Uterus (tissue), 4 donors: ENCODE measurements around the gene PRELP. TPM values are rescaled to one million over a fixed set of nuclear protein-coding genes. Genes with fewer than 3 reads are reported as not detected.

Source experiments
- DNase-seq, 2 donors: peaks; one replicate each; pipeline ENCODE4 v3.0.0-alpha.2; 2019 to 2020
- H3K27ac ChIP-seq, 2 donors: fragments of 200-600 bp; sonication (generic); 1 replicate in 1 of 2; 2 replicates in 1 of 2; pipeline ENCODE4 v1.5.1; 2016 to 2018
- H3K27me3 ChIP-seq, 2 donors: fragments of 200-600 bp; sonication (generic); one replicate each; pipeline ENCODE4 v1.5.1; 2018 to 2019; ENCODE audit warnings: control low read depth in 1 of 2
- H3K36me3 ChIP-seq, 2 donors: fragments of 200-600 bp; sonication (generic); one replicate each; pipeline ENCODE4 v1.5.1; 2019; ENCODE audit warnings: control low read depth in 1 of 2
- H3K4me1 ChIP-seq, 2 donors: fragments of 200-600 bp; sonication (generic); one replicate each; pipeline ENCODE4 v1.5.1; 2018 to 2019; ENCODE audit warnings: control low read depth in 1 of 2
- H3K4me3 ChIP-seq, 2 donors: fragments of 200-600 bp; sonication (generic); 1 replicate in 1 of 2; 2 replicates in 1 of 2; pipeline ENCODE4 v1.5.1; 2018 to 2019; ENCODE audit warnings: mild to moderate bottlenecking in 1 of 2
- H3K9me3 ChIP-seq, 2 donors: fragments of 200-600 bp; sonication (generic); one replicate each; pipeline ENCODE4 v1.5.1; 2019; ENCODE audit warnings: control low read depth in 1 of 2
- POLR2A ChIP-seq, 2 donors: fragments of 450-650 bp; IDR thresholded peaks; one replicate each; pipeline ENCODE4 v1.6.1; 2016; ENCODE audit warnings: antibody characterized with exemption in 2 of 2, mild to moderate bottlenecking in 1 of 2, moderate library complexity in 1 of 2
- intact Hi-C: fragments of 100-400 bp; cut with DNase I; formaldehyde crosslinking; loops from one replicate; pipeline ENCODE4 v1.15.1; 2023; ENCODE audit warnings: low total_unique reads
- total RNA-seq, 4 donors: library from RNA; depleted of rRNA in 3 of 4; stranded (reverse); fragments of >200 nt in 3 of 4; gene quantifications; one replicate each; pipeline versions ENCODE4 v1.1.0 to v1.2.4, GENCODE V29; 2014 to 2023
- TF ChIP-seq, protein P1 (sequence below), 4 experiments: fragments of 200-600 bp in 2 of 4; fragments of 450-650 bp in 2 of 4; sonication (generic) in 2 of 4; IDR thresholded peaks; one replicate each; pipeline ENCODE4 v1.5.1; 2016 to 2019; ENCODE audit warnings: antibody characterized with exemption in 4 of 4, mild to moderate bottlenecking in 2 of 4, moderate library complexity in 1 of 4
- donor health status: DM: yes; HTN: yes; CAD: no.

Gene PRELP
- total RNA-seq, 4 donors from 2014 or later: 6.2 to 117 (median 56.6) TPM

DNA sequence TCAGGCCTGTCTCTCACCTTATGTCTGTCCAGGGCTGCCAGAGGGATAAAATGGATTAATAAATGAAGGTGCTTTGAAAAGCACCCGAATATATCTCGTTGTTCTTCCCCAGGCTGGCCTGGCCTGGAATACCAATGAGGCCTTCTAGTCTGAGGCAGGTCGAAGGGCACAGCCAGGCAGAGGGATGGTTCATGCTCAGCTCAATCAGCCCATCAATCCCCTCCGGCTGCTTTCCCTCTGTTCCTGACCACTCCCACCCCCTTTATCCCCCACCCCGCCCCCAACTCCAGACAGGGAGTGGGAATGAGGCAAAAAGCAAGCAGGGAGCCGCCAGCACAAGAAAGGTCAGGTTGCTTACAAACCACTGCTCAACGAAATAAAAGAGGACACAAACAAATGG lies 40.0 kb upstream of the PRELP start:
- no peaks in the 10 kb centered on the region for H3K36me3 ChIP-seq
- H3K4me1 ChIP-seq: peaks cover 5 to 16% of the 10 kb centered on the region in 2 donors
- no peak for TF ChIP-seq POLR2A (IDR thresholded peaks at IDR 0.05)
- TF ChIP-seq, protein P1, sequence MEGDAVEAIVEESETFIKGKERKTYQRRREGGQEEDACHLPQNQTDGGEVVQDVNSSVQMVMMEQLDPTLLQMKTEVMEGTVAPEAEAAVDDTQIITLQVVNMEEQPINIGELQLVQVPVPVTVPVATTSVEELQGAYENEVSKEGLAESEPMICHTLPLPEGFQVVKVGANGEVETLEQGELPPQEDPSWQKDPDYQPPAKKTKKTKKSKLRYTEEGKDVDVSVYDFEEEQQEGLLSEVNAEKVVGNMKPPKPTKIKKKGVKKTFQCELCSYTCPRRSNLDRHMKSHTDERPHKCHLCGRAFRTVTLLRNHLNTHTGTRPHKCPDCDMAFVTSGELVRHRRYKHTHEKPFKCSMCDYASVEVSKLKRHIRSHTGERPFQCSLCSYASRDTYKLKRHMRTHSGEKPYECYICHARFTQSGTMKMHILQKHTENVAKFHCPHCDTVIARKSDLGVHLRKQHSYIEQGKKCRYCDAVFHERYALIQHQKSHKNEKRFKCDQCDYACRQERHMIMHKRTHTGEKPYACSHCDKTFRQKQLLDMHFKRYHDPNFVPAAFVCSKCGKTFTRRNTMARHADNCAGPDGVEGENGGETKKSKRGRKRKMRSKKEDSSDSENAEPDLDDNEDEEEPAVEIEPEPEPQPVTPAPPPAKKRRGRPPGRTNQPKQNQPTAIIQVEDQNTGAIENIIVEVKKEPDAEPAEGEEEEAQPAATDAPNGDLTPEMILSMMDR (IDR thresholded peaks at IDR 0.05): no peak
- H3K27ac ChIP-seq: no peak overlapping the region
- no peaks in the 10 kb centered on the region for H3K27me3 ChIP-seq
- DNase-seq: no peak
- H3K4me3 ChIP-seq: no peak overlapping the region
- H3K9me3 ChIP-seq: no peaks in the 10 kb centered on the region
- intact Hi-C loops: no loop called here

DNA sequence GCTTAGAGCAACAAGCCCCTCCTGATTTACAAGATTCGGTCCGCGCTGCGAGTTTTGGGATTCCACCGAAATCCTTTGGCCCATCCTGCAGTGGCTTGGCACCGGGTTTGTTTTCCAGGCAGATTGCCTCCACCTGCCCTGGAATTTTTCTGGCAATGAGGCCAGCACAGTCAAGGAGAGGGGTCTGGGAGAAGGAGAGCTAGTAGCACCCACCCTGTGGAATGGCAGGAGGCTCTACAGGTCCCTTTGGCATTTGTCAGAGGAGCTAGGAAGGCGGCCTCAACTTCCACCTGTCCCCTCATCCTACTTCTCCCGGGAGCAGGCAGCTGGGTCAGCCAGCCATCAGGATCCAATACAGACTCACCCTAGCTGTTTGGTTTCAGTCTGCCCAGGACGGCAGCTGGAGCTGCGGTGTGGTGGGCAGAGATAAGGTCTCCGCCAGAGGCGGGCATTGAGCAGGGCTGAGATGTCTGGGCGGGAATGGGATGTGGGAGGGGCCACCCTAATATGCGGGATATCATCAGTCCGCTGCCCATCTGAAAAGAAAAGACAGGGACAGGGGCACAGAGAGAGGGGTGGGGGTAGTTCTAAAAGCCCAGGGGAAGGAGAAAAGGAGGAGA lies 37.8 kb upstream of the PRELP start:
- H3K4me3 ChIP-seq: no peak overlapping the region
- H3K27ac ChIP-seq: peak overlapping the region in 1 of 2 donors; percentile 28
- peaks cover 14 to 22% of the 10 kb centered on the region in 2 donors for H3K4me1 ChIP-seq
- DNase-seq: no peak
- H3K27me3 ChIP-seq: no peaks in the 10 kb centered on the region
- no peaks in the 10 kb centered on the region for H3K9me3 ChIP-seq
- no peak for TF ChIP-seq POLR2A (IDR thresholded peaks at IDR 0.05)
- TF ChIP-seq, protein P1 (IDR thresholded peaks at IDR 0.05): no peak
- H3K36me3 ChIP-seq: no peaks in the 10 kb centered on the region
- intact Hi-C loops: no loop called here

DNA sequence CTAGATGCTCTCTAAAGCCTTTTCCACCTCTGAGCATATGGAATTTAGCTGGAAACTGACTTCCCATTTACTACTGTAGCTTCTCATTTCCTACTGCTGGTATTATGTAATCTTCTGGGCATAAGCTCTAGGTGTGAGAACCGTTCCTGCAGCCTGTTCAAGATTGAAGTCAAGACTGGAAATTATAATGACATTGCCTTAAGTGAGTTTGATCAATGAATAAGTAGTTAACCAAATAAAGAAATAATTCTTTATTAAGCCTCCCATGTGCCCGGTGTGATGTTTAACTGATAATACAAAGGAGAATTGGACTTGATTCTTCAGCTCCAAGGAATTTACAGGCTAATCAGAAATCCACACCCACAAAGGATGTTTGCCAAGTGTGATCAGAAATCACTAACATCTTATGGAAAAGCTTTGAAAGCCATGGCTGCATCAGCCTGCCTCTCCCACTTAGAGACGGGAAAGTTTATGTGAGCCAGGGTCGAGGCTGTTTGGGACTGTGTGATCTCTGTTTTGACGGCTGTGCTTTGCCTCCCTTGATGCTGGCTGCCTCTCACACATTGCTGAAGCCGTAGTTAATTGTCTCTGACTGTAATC lies 36.4 kb upstream of the PRELP start:
- H3K4me3 ChIP-seq: no peak overlapping the region
- H3K36me3 ChIP-seq: no peaks in the 10 kb centered on the region
- no peaks in the 10 kb centered on the region for H3K9me3 ChIP-seq
- intact Hi-C loops: no loop called here
- H3K27me3 ChIP-seq: no peaks in the 10 kb centered on the region
- H3K27ac ChIP-seq: peak overlapping the region; percentile 88 to 89
- H3K4me1 ChIP-seq: peaks cover 14 to 22% of the 10 kb centered on the region in 2 donors
- no peak for DNase-seq
- no peak for TF ChIP-seq POLR2A (IDR thresholded peaks at IDR 0.05)
- TF ChIP-seq, protein P1 (IDR thresholded peaks at IDR 0.05): no peak

DNA sequence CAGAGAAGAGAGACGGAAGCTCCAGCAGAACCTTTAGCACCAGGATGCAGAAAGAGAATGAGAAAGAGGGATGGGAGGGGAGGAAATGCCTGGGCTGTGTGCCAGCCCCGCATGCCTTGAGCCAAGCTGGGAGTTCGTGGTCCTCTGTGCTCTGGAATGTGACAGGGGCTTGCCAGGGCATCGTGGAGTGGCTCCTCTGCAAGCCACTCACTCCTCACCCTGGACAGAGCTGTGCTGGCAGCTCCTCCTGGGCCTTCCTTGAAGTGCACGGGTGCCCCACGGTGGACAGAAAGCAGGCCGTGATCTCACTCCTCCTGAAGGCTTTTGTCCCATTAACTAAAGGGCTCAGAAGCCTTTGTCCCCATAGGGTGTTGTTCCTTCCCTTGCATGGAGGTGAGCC lies 34.8 kb upstream of the PRELP start:
- intact Hi-C loops: loop anchor here (2.0 to 5.0 kb wide), 2 partner anchors 47 to 72 kb away; no protein-coding TSS in a partner anchor
- peak; percentile 81 to 86 for DNase-seq

DNA sequence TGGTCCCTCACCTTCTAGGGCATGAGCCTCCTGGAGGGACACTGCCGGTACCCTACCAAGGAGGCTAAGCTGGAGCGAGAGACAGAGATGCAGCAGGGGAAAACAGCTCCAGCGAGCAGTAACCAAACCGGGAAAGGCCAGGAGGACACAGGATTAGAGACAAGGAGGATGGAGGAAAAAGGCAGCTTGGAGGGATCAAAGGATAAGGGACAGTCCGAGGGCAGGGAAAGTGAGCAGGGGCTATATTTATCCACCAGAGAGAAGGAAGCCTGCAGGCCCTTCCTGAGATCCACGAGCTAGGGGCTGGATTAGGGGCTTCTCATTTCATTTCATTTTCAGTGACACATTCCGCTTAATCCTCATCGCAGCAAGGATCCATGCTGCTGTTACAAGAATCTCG lies 33.8 kb upstream of the PRELP start:
- H3K27ac ChIP-seq: peak overlapping the region; percentile 88 to 89
- TF ChIP-seq, protein P1 (IDR thresholded peaks at IDR 0.05): no peak
- TF ChIP-seq POLR2A (IDR thresholded peaks at IDR 0.05): no peak
- intact Hi-C loops: loop anchor here (2.0 to 5.0 kb wide), 2 partner anchors 46 to 73 kb away; no protein-coding TSS in a partner anchor

More for the DNA sequence above, 34.8 kb upstream of the PRELP start:
- no peaks in the 10 kb centered on the region for H3K27me3 ChIP-seq
- no peak overlapping the region for H3K4me3 ChIP-seq
- no peaks in the 10 kb centered on the region for H3K36me3 ChIP-seq
- H3K9me3 ChIP-seq: no peaks in the 10 kb centered on the region
- H3K4me1 ChIP-seq: peaks cover 14 to 22% of the 10 kb centered on the region in 2 donors
- H3K27ac ChIP-seq: peak overlapping the region; percentile 88 to 89
- no peak for TF ChIP-seq POLR2A (IDR thresholded peaks at IDR 0.05)
- TF ChIP-seq, protein P1 (IDR thresholded peaks at IDR 0.05): peak; percentile 66 to 83 (median 76)

More for the DNA sequence above, 33.8 kb upstream of the PRELP start:
- Histone ChIP-seq H3K36me3 (no peaks in the 10 kb centered on the region), H3K4me3 (no peak overlapping the region), H3K4me1 (peaks cover 14 to 22% of the 10 kb centered on the region in 2 donors), H3K9me3 (no peaks in the 10 kb centered on the region), H3K27me3 (no peaks in the 10 kb centered on the region)
- no peak for DNase-seq
